ENCODE data around the gene NPAS4.

NPAS4 gene

DNA sequence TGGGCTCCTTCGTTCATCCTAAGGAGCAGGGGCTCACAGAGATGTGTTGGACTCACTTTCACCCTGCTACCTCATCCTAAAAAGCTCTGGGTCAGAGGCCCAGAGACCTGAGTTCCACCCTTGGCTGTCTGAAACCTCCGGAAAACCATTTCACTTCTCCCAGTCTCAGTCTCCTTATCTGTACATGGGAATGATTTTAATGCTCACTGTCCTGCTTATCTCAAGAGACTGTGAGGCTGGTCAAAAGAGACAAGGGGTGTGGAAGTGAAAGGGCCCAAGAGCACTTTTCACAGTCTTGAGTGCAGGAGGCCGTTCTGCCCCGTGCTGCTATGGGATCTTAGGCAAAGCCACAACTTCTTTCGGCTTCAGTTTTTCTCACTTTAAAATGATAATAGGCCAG lies 13.2 kb upstream of the NPAS4 start:
- Histone ChIP-seq H3K9ac (ENCODE audit: low read depth, low read length) (no peak overlapping the region), H3K9me3 (ENCODE audit: insufficient read depth, low read depth, low read length) (no peaks in the 10 kb centered on the region), H3K4me3 (ENCODE audit: low read length) (no peak overlapping the region), H3K27me3 (ENCODE audit: insufficient read depth, low read length) (no peaks in the 10 kb centered on the region), H3K4me1 (ENCODE audit: insufficient read depth, low read length) (peaks cover 10% of the 10 kb centered on the region; the same call in 1 of the 2 replicates), H3K36me3 (ENCODE audit: insufficient read depth, low read length) (no peaks in the 10 kb centered on the region), H3K27ac (ENCODE audit: low read depth, low read length) (no peak overlapping the region)
- WGBS: 80% methylated on average over 4 of the region's 5 CpGs

DNA sequence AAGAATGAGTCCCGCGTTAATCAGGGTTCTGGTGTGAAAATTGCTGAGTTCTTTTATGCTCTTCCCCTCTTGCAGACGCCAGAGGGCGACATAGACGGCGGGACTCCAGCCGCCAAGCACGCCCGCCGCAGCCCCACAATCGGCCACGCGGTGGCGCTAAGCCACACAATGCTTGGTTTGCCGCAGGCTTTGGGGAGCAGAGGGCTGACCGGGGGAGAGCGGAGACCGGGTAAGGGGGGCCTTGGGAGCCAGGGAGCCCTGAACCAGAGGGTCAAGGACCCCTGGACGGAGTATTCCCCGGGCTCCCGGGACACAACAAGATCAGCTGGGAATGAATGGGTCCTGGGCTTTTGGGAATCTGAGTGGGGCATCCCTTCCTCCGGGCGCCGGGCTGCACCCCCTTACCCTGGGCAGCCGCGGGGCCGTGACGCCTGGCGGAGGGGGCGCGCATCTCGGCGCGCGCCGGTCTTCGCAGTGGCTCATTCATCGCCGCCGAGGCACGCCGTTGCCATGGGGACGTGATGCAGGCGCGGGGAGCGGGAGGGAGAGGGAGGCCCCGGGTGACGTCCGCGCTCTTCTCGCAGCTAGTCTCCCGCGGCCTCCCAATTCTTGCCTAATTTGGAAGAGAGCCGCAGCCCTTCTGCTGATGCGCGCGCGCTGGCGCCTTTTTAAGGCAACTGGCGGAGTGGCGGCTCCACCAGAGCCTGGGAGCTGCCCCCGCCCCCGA lies 12.2 kb upstream of the NPAS4 start:
- H3K36me3 ChIP-seq (ENCODE audit: insufficient read depth, low read length): no peaks in the 10 kb centered on the region
- H3K9ac ChIP-seq (ENCODE audit: low read depth, low read length): peak overlapping the region; percentile 48; the same call in 1 of the 2 replicates
- H3K27me3 ChIP-seq (ENCODE audit: insufficient read depth, low read length): no peaks in the 10 kb centered on the region
- peak overlapping the region; percentile 70 for H3K4me3 ChIP-seq (ENCODE audit: low read length)
- peaks cover 14% of the 10 kb centered on the region for H3K4me1 ChIP-seq (ENCODE audit: insufficient read depth, low read length)
- H3K9me3 ChIP-seq (ENCODE audit: insufficient read depth, low read depth, low read length): no peaks in the 10 kb centered on the region
- under 1% methylated on average over 63 of the region's 63 CpGs for WGBS
- H3K27ac ChIP-seq (ENCODE audit: low read depth, low read length): peak overlapping the region; percentile 89

DNA sequence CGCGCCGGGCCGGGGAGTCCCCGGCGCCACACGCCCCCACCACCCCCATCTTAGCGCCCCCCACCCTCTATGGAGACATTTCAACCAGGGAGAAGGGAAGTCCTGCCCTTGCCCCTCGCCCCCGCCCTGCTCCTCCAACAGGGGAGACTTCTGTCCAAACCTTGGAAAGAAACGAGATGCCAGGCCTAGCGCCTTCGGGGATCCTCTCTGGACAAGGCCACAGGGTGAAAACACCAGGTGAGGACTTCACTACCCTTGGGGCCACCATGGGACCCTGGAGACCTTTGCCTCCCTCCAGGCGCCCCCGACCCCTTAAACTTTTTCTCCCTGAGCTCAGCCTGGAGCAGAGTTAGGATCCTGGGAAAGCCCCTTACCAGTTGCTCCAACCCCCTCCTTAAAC lies 11.6 kb upstream of the NPAS4 start:
- Histone ChIP-seq H3K27ac (ENCODE audit: low read depth, low read length) (peak overlapping the region; percentile 81; the same call in 1 of the 2 replicates), H3K9me3 (ENCODE audit: insufficient read depth, low read depth, low read length) (no peaks in the 10 kb centered on the region), H3K9ac (ENCODE audit: low read depth, low read length) (peak overlapping the region; percentile 71; the same call in 1 of the 2 replicates), H3K4me1 (ENCODE audit: insufficient read depth, low read length) (peaks cover 19% of the 10 kb centered on the region), H3K36me3 (ENCODE audit: insufficient read depth, low read length) (no peaks in the 10 kb centered on the region), H3K27me3 (ENCODE audit: insufficient read depth, low read length) (no peaks in the 10 kb centered on the region), H3K4me3 (ENCODE audit: low read length) (peak overlapping the region; percentile 70)
- 25% methylated on average over 15 of the region's 15 CpGs for whole genome bisulfite sequencing

DNA sequence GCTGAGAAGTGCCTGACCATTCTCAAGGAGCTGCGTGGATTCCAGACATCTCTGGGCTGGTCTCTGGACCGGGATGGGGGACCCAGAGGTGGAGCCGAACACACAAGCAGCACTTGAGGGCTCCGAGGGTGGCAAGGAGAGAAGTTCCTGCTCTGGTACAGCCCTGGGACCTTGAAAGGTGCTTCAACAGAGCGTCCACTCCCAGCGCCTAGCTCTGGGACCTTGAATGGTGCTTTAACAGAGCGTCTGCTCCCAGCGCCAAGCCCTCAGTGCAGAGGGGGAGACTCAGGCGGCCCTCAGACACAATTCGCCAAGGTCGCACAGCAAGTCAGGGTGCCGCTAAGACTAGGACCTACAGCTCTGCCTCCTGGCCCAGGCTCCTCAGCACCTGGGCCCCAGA lies 10.6 kb upstream of the NPAS4 start:
- Histone ChIP-seq H3K4me3 (ENCODE audit: low read length) (no peak overlapping the region), H3K27ac (ENCODE audit: low read depth, low read length) (no peak overlapping the region), H3K9ac (ENCODE audit: low read depth, low read length) (no peak overlapping the region), H3K4me1 (ENCODE audit: insufficient read depth, low read length) (peaks cover 28% of the 10 kb centered on the region), H3K9me3 (ENCODE audit: insufficient read depth, low read depth, low read length) (no peaks in the 10 kb centered on the region), H3K36me3 (ENCODE audit: insufficient read depth, low read length) (no peaks in the 10 kb centered on the region), H3K27me3 (ENCODE audit: insufficient read depth, low read length) (no peaks in the 10 kb centered on the region)
- WGBS: 94% methylated on average over 12 of the region's 12 CpGs

DNA sequence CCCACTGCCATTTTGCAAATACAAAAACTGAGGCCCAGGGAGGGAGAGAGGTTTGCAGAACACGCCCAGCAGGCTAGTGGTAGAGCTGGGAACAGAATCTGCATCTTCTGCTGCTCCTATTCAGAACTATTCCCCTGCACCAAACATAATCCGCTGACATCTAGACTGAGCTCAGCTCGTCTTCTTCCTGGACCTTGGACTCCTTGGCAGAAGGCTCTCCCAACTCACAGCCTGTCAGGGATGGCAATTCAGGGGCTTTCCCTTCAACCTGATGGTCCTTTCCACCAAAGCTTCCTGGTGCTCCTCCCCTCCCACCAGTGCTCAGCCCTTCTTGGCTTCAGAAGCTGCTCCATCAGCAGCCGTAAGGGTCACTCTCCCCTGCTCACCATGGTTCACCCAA lies 9.5 kb upstream of the NPAS4 start:
- 90% methylated on average over 4 of the region's 4 CpGs for WGBS
- Histone ChIP-seq H3K4me1 (ENCODE audit: insufficient read depth, low read length) (peaks cover 29% of the 10 kb centered on the region), H3K9me3 (ENCODE audit: insufficient read depth, low read depth, low read length) (no peaks in the 10 kb centered on the region), H3K27ac (ENCODE audit: low read depth, low read length) (no peak overlapping the region), H3K36me3 (ENCODE audit: insufficient read depth, low read length) (no peaks in the 10 kb centered on the region), H3K4me3 (ENCODE audit: low read length) (no peak overlapping the region), H3K27me3 (ENCODE audit: insufficient read depth, low read length) (no peaks in the 10 kb centered on the region), H3K9ac (ENCODE audit: low read depth, low read length) (no peak overlapping the region)

DNA sequence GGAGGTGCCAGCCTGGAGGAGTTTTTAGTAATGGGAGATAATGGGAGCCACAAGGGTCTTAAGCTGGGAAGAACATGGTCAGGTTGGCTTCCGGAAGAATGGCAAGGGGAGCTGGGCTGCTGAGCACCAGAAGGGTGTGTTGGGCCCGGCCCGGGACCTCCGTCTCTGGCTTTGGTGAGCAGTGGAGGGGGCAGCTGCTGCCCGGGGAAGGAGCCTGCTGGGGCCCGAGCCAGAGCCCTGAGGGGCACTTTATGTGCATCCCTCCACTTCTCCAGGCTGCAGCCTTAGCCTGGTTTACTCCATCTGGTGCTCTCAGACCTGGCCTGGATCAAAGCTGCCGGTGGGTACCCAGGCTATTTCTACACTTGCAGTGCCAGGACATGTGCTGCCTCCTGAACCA lies 8.7 kb upstream of the NPAS4 start:
- no peaks in the 10 kb centered on the region for H3K9me3 ChIP-seq (ENCODE audit: insufficient read depth, low read depth, low read length)
- no peaks in the 10 kb centered on the region for H3K36me3 ChIP-seq (ENCODE audit: insufficient read depth, low read length)
- H3K9ac ChIP-seq (ENCODE audit: low read depth, low read length): no peak overlapping the region
- H3K27ac ChIP-seq (ENCODE audit: low read depth, low read length): no peak overlapping the region
- no peaks in the 10 kb centered on the region for H3K27me3 ChIP-seq (ENCODE audit: insufficient read depth, low read length)
- WGBS: 88% methylated on average over 7 of the region's 7 CpGs
- H3K4me1 ChIP-seq (ENCODE audit: insufficient read depth, low read length): peaks cover 29% of the 10 kb centered on the region
- no peak overlapping the region for H3K4me3 ChIP-seq (ENCODE audit: low read length)

DNA sequence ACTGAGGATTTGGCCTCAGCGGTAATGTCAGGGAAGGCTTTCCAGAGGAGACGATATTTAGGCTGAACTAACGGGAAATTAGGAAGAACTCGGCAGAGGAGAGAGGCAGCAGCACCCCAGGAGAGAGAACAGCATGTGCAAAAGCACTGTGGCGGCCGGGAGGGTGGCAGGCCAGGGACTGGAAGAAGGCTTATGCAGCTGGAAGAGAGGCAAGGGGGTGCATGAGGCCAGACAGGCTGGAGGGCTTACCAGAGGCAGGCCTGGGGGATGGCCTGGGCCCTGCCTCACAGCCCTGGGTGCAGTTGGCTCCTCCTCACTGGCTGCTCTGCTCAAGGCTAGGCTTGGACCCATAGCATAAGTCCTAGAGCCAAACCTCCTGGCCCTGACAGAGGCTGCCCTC lies 7.7 kb upstream of the NPAS4 start:
- no peaks in the 10 kb centered on the region for H3K36me3 ChIP-seq (ENCODE audit: insufficient read depth, low read length)
- peak overlapping the region; percentile 92 for H3K27ac ChIP-seq (ENCODE audit: low read depth, low read length)
- 91% methylated on average over 6 of the region's 6 CpGs for WGBS
- no peaks in the 10 kb centered on the region for H3K27me3 ChIP-seq (ENCODE audit: insufficient read depth, low read length)
- H3K4me1 ChIP-seq (ENCODE audit: insufficient read depth, low read length): peaks cover 37% of the 10 kb centered on the region
- no peak overlapping the region for H3K9ac ChIP-seq (ENCODE audit: low read depth, low read length)
- H3K9me3 ChIP-seq (ENCODE audit: insufficient read depth, low read depth, low read length): no peaks in the 10 kb centered on the region
- no peak overlapping the region for H3K4me3 ChIP-seq (ENCODE audit: low read length)

DNA sequence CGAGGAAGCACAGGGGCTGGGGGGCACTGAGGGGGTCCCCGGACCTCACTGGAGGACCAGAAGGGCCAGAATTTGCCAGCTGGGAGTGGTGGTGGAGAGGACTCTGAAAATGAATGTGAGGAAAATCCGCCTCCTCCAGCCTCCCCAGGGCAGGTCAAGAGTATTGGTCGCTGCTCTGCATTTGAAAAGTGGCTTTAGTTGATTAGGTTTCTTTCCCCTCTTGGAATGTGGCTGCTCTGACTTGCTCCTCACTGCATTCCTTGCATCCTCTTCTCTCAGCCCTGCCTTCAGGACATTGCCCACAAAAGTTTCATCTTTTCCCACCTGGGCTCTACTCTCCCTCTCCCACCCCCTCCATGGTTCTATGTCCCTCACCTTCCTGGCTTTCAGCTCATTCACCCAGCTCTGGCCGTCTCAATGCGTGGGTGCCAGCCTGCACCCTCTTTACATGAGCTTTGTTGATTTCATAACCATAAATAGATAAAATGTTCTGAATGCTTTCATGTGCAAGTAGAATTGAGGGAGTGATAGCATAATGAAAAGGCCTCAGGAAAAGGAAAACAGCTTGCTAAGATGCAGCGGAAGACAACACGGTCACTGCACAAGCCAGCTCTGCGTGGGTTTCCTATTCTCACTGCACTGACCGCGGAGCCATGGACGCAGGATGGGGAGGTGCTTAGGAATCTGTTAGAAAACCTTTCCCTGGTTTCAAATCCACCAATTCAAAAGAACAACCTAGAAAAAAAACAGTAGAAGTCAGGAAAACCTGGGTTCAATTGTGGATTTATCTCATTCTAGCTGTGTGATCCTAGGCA lies 6.5 kb upstream of the NPAS4 start:
- Histone ChIP-seq H3K4me1 (ENCODE audit: insufficient read depth, low read length) (peaks cover 46% of the 10 kb centered on the region), H3K27me3 (ENCODE audit: insufficient read depth, low read length) (peaks cover 6% of the 10 kb centered on the region), H3K36me3 (ENCODE audit: insufficient read depth, low read length) (no peaks in the 10 kb centered on the region), H3K4me3 (ENCODE audit: low read length) (peak overlapping the region; percentile 24), H3K9ac (ENCODE audit: low read depth, low read length) (peak overlapping the region; percentile 31; the same call in 1 of the 2 replicates), H3K9me3 (ENCODE audit: insufficient read depth, low read depth, low read length) (no peaks in the 10 kb centered on the region), H3K27ac (ENCODE audit: low read depth, low read length) (peak overlapping the region; percentile 92)
- 43% methylated on average over 11 of the region's 12 CpGs for WGBS

DNA sequence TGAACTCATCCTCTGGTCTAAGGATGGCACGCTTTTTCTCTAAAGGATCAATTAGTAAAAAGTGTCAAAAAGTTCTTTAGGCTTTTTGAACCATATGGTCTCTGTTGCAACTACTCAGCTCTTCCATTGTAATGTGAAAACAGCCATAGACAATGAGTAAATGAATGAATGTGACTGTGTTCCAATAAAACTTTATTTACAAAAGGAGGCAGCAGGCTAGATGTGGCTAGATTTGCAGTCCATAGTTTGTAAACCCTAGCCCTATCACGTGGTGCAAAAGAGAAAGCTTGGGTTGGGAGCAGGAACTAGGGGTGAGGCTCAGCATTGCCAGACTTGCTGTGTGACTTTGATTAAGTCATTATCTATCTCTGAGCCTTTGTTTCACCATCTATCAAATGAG lies 5.4 kb upstream of the NPAS4 start:
- H3K4me1 ChIP-seq (ENCODE audit: insufficient read depth, low read length): peaks cover 47% of the 10 kb centered on the region
- no peak overlapping the region for H3K9ac ChIP-seq (ENCODE audit: low read depth, low read length)
- H3K9me3 ChIP-seq (ENCODE audit: insufficient read depth, low read depth, low read length): no peaks in the 10 kb centered on the region
- H3K27ac ChIP-seq (ENCODE audit: low read depth, low read length): no peak overlapping the region
- no peak overlapping the region for H3K4me3 ChIP-seq (ENCODE audit: low read length)
- H3K36me3 ChIP-seq (ENCODE audit: insufficient read depth, low read length): no peaks in the 10 kb centered on the region
- 84% methylated on average over 2 of the region's 2 CpGs for WGBS
- H3K27me3 ChIP-seq (ENCODE audit: insufficient read depth, low read length): peaks cover 16% of the 10 kb centered on the region

DNA sequence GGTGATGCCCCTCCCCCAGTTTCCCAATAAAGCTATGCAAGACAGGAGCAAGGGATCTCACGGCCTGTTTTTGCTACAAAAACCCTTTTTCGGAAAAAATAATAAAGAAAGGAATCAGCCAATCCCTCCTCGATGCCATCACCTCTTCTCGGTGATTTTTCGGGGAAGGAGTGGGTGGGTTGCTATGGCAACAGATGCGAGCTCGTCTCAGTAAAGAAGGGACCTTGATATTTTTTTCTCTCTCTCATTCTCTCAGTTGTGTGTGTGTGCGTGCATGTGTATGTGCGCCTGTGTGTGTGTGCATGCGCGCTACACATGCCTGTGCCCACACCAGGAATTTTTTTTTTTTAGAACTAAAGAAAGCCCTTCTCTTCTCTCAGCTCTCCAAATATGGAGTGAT lies 3.8 kb upstream of the NPAS4 start:
- Histone ChIP-seq H3K36me3 (ENCODE audit: insufficient read depth, low read length) (no peaks in the 10 kb centered on the region), H3K4me3 (ENCODE audit: low read length) (no peak overlapping the region), H3K9me3 (ENCODE audit: insufficient read depth, low read depth, low read length) (no peaks in the 10 kb centered on the region), H3K9ac (ENCODE audit: low read depth, low read length) (no peak overlapping the region), H3K27me3 (ENCODE audit: insufficient read depth, low read length) (peaks cover 27% of the 10 kb centered on the region), H3K27ac (ENCODE audit: low read depth, low read length) (no peak overlapping the region), H3K4me1 (ENCODE audit: insufficient read depth, low read length) (peaks cover 42% of the 10 kb centered on the region)
- WGBS: 78% methylated on average over 8 of the region's 11 CpGs

DNA sequence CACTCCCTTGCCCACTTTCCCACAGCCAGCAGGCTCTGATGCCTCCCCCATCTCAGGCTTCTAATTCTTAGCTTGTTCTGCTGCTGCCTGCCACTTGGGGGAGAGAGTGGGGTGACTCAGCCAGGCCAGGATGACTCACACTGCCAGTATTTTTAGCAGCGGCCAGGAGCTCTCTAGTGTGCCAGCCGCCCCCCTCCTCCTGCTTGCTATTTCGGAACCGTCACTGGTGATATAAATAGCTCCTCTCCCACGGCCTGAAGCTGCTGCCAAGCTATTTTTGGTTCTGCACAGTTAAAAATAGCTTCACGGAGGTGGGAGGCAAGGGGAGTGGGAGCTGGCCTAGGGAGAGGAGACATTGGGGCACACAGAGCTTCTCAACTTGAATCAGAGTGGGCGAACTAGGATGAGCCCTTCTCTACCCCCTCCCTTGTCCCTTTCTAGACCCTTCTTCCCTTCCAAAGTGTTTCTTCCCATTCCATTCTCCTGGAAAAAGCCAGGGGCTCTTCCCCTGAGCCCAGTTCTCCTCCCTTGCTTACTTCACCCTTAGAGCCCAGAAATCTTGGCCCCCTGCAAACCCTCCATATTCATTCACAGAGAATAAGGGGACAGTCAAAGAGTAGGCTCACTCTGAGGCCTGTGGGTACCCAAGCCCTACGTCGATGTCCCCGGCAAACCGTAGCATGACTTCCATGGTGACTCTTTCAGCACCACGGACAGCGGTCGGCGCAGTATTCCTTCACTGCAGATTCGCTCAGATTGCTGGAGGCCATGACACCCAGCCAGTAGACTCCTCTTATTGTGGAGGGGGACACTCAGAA lies 2.5 kb upstream of the NPAS4 start:
- WGBS: 6% methylated on average over 16 of the region's 16 CpGs
- no peaks in the 10 kb centered on the region for H3K9me3 ChIP-seq (ENCODE audit: insufficient read depth, low read depth, low read length)
- H3K36me3 ChIP-seq (ENCODE audit: insufficient read depth, low read length): no peaks in the 10 kb centered on the region
- H3K27me3 ChIP-seq (ENCODE audit: insufficient read depth, low read length): peaks cover 27% of the 10 kb centered on the region
- H3K4me3 ChIP-seq (ENCODE audit: low read length): peak overlapping the region; percentile 16; the same call in 1 of the 2 replicates
- H3K4me1 ChIP-seq (ENCODE audit: insufficient read depth, low read length): peaks cover 40% of the 10 kb centered on the region
- no peak overlapping the region for H3K9ac ChIP-seq (ENCODE audit: low read depth, low read length)
- H3K27ac ChIP-seq (ENCODE audit: low read depth, low read length): peak overlapping the region; percentile 11; the same call in 1 of the 2 replicates

Measured in HUES64 (cell line).